Stimulated activated CD4-positive, alpha-beta T cell treated with anti-CD3 and anti-CD28 coated beads, Interleukin-15, amount 100 ng/mL, for 24 hours (primary cell): ENCODE measurements around the gene GALNT9.
"Not testable (repeated sequence)": the region's sequence is repeated elsewhere in the genome, so short reads cannot be mapped to it uniquely, and the experiment has no call there.

Experiments
- DNase-seq: peaks from one replicate; pipeline ENCODE4 v3.0.0-alpha.2; 2020

Gene GALNT9

DNA sequence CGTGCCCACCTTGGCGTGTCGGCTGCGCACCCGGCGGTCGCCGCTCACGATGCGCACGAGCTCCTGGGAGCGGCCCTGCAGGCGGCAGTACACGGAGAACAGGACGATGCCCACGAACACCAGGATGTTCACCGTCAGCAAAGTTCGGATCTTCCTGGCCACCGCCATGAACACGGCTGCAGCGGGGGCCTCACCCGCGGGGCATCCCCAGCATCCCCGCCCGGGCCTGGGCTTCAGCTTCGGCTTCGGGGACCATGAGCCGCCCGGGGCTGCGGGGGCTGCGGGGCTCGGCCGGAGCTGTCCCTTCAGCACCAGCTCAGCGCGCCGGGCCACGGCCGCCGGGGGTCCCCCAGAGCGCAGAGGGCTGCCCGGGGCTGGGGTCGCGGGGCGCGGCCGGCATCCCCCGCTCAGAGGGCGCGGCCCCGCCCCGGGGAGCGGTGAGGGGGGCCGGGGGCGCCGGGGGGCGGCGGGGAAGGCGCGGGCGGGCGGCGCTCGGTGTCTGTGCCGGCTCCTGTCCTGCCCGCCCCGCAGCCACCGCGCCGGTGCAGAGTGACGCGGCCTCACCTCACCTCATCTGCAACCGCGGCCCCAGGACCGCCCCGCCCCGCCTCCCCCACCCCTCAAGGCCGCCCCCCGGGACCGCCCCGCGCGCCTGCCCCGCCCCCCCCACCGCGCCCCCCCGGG lies at the start of gene GALNT9:
Gene GALNT9, minus strand, starts transcription at position 554 of the 684 bp plus-strand sequence. Its CDS starts 386 bp downstream, at position 168.
- DNase-seq: peak; percentile 22

DNA sequence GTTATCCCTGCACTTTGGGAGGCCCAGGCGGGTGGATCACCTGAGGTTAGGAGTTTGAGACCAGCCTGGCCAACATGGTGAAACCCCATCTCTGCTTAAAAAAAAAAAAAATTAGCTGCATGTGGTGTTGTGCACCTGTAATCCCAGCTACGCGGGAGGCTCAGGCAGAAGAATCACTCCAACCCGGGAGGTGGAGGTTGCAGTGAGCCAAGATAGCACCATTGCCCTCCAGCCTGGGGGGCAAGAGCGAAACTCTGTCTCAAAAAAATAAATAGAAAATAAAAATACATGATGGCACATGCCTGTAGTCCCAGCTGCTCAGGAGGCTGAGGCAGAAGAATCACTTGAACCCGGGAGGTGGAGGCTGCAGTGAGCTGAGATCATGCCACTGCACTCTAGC lies 49.7 kb upstream of the GALNT9 start:
- DNase-seq: not testable (repeated sequence)

DNA sequence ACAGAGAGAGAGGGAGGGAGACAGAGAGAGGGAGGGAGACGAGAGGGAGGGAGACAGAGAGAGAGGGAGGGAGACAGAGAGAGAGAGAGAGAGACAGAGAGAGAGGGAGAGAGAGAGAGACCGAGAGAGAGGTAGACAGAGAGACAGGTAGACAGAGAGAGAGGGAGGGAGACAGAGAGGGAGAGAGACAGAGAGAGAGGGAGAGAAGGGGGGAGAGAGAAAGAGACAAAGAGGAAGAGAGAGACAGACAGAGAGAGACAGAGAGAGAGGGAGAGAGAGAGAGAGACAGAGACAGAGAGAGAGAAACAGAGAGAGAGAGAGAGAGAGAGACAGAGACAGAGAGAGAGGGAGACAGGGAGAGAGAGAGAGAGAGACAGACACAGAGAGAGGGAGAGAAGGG lies 47.8 kb upstream of the GALNT9 start:
- no peak for DNase-seq

DNA sequence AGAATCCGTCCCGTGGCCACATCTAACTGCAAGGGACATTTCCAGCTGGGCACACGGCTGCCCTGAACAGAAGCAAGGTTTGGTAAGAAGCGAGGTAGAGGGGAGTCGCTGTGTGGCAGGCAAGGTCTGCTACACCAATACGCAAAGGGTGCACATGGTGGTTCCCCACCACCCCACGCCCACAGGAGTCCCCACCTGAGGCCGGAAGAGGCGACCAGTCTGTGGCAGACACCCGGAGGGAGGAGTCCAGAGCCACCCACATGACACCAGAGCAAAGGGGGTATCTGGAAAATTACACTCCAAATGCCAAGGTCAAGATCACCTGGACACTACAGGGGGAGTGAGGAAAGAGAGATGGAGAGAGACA lies 47.1 kb upstream of the GALNT9 start:
- DNase-seq: no peak

DNA sequence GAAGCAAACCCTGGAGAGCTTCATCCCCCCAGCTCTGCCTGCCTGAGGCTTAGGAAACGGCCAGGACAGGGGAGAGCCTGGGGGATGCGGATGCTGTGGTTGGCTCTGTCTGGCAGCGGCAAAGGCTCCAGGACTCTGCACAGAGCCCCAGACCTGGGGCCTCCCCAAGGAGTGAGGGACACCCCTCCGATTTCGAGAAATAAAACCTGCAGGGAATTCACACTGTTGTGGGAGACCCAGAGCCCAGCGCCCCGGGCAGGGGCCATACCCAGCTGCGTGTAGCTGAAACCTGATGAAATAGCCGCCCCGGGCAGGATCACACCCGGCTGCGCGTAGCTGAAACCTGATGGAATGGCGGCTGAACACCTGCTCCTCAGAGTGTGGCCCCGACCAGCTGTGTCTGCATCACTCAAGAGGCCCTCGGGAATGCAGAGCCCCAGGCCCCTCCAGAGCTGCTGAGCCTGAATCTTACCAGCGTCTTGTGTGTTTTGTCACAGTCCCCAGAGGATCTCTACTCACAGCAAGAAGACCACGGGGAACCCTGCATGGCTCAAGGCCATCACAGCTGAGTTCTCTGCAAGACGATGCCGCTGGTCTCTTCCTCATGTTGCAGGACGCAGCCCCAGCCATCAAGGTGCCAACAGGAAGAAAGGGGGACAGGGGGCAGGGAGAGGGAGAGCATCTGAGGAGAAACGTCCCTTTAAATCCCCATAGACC lies 46.5 kb upstream of the GALNT9 start:
- DNase-seq: no peak

DNA sequence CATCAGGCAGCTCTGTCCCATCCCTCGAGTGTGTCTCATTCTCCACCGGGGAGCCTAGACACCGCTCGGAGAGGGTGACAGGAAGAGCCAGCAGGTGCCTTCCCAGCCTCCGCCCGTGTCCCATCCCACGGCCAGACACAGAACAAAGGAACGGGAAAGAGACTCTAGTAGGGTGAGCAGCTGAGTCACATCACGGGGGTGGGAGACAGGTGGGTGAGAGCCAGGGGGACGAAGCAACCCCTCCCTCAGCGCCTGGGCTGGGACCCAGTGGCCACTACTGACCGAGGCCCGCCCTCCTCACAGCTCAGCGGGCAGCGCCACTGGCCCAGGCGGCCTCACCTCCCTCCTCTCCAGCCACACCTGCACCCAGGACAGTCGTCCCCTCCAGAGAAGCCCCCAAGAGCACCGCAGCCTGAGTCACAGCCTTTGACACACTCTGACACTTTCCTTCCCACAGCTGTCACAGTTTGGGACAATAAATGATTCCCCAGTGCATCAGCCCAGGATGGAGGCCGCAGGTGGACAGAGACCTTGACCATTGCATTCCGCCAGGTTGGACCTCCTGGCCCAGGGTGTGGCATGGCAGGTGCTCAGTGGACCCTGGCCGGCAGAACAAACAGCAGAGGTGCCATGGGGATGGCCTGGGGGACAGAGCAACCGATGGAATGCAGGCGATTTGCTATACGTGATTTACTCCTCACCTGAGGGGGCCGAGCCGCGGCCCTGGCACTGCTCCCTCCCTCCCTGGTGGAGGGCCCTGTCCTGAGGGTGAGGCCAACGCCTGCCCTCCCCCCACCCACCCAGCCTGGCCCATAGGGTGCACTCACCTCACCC lies 45.4 kb upstream of the GALNT9 start:
- DNase-seq: no peak

DNA sequence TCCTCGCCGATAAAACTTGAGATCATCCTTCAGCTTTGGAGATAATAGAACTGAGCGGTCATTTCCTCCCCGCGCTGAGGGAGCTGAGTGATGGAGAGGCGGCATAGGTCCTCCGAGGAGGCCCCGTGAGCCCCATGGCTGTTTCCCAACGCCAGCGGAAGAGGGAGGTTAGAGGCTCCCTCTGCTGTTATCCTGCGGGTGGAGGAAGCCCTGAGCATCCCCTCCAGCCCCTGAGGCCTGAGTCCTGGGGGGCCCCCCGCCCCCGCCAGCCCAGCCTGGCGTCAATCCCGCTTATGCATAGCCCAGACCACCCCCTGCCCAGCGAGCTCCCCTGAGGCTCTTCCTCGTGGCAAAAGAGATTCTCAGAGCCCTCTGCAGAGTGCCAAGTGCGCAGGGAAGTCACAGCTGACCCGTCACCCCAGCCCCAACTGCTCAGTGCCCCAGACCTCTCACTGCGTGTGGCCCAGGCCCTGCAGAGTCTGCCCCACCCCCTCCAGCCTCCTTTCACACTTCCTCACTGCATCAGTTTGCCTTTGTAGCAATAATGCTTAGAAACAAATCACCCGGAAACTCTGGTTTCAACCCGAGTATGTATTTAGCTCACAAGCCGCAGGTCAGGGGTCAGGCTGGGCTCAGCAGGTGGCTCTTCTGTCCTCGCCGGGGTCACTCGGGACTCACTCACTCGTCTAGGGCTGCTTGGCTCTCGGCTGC lies 44.7 kb upstream of the GALNT9 start:
- DNase-seq: no peak

DNA sequence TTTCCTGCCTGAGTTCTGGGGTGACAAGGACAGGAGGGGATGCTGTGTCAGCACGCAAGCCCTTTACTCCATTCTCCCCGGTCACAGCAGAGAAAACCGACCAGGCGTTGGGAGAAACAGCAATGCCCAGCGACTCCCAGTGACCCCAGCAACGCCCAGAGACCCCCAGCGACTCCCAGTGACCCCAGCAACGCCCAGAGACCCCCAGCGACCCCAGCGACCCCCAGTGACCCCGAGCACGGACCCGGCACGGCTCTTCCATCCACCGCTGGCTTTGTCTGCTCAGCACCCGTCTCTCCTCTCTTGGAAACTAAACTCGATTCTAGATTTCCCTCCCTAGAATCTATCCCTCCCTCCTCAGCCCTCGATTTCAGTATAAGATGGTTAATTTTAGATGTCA lies 38.5 kb upstream of the GALNT9 start:
- DNase-seq: no peak

DNA sequence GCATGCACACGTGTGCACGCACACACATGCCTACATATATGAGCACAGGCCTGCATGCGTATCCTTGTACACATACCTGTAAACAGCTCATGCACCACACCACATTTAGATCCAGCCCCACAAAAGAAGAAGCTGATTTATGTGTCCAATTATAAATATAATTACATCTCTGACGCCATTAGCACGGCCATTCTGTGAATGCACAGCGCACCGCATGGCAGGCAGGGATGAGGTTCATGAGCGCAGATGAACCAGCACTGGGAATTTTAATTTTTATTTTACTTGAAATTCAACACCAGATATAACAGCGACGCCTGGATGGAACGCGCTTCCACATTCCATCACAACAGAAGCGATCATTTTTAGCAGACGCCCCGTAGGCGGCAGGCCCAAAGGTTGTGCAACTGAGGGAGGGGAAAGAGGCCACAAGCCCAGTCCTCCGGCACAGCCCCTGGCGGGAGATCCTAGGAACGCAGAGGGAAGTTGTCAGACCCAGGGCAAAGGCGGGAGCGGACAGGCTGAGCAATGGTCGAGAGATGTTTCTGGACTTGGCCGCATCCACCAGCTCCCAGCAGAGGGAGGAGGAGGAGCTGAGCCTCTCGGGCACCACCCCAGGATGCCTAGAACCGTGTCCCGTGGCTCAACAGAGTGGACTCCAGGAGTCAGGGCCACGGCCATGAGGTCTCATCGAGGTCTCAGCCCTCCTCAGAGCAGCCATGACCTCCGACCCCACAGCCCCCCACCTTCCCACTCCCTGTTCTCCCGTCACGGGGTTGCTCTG lies 37.9 kb upstream of the GALNT9 start:
- DNase-seq: no peak

DNA sequence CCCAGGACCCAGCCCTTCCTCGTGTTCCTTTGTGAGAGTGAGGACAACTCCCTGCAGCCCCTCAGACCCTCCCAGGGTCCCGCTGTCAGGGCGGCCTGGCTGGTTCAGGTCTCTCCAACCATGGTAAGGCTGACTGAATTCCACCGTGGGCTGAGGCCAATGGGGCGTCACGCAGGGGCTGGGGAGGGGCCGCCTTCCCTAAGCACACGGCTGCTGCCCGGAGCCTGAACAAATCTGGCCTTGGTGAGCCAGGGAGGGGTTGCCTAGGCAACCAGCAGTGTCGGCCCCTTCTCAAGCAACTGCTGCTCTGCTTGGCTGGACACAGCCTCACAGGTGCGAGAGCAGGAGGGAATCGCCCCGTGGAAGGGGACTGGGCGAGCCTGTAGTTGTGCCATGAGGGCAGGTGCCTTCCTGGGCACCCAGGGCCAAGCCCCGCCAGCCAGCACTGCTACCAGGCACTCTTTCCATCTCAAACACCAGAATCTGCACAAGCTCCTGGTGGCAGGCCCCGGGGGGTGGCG lies 37.0 kb upstream of the GALNT9 start:
- no peak for DNase-seq

DNA sequence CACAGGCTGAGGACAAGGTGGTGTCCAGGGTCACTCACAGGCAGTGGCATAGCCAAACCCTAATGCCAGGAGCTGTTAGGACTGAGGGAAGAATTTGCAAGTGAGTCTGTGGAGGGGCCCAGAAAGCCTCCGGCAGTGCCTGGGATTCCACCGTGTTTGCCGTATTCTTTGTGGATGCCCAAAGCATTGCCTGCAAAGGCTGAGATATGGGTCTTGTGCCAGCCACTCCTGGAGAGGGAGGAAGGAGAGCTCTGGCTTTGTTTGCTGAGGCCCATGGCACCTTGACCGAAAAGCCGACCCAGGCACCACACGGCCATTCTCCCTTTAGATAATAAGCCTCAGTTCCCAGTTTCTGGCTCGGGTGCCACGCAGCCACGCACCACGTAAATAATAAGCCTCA lies 35.8 kb upstream of the GALNT9 start:
- DNase-seq: no peak

DNA sequence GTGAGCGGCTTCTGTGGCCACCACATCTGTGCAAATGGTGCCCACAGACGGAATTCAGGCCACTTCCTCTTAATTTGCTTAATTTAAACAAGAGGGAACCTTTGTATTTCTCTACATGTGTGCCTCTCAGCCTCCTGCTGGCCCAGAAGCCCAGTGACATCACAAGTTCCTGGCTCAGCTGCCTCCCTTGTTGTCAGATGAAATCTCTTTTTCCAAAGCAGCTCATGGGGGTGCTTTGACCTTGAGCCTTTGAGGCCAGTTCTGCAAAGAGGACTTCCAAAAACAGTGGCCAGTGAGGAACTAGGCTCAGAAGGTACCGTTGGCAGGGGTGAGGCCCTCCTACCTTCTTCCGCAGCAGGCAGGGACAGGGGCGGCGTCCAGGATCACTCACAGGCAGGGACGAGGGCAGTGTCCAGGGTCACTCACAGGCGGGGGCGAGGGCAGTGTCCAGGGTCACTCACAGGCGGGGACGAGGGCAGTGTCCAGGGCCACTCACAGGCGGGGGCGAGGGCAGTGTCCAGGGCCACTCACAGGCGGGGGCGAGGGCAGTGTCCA lies 35.0 kb upstream of the GALNT9 start:
- no peak for DNase-seq

DNA sequence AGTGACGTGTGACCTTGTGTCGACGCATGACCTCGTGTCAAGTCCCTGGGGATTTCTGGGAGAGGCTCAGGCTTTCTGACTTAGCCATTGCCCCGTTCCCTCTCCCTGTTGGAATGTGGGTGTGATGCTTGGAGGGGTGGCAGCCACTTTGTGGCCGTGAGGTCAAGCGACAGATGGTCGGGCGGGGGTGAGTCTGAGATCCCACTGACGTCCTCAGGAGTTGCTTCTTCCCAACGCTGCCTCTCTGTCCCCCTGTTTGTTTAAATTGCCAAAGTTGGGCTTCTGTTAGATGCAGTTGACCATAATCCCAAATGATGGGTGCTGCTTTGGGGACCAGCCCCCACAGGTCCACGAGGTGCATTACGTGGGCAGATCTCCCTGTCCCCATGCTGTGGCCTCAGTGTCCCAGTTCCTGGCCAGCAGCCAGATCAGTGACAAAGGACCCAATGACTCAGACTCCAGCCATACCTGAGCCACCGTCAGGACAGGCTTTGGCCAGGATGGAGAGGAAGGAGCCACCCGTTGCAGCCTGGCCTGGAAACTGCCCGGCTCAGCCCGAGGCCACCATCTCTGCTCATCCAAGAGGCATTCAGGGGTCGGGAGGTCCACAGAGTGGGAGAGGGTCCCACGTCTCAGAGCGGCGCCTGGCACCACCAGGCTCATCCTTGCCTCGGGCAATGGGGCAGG lies 34.4 kb upstream of the GALNT9 start:
- no peak for DNase-seq

DNA sequence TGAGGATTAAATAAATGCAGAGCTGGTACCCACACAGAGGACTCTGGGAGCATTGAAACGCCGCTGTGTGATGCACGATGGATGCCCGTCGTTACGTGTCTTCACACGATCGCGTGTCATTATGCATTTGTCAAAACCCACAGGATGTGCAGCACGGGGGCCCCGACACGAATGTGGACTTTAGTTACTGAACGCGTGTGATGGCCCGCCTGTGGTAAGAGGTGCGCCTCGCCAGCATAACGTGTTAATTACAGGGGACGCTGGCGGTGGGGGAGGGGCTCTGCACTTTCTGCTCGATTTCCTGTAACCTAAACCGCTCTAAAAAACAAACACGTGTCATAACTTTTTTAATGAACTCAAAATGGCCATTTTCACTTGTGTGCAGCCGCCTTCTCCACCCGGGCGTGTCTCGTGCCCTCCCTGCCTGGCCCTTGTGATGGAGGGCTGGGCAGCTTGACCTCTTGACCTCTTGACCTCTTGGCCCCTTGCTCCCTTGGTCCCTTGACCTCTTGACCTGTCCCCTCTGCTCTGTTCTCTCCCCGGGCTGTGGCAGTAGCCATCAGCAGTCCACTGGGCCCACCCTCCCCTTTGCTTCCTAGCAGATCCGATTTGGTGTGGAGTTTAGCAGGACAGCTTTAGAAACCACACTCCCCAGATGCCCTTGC lies 33.7 kb upstream of the GALNT9 start:
- DNase-seq: no peak

DNA sequence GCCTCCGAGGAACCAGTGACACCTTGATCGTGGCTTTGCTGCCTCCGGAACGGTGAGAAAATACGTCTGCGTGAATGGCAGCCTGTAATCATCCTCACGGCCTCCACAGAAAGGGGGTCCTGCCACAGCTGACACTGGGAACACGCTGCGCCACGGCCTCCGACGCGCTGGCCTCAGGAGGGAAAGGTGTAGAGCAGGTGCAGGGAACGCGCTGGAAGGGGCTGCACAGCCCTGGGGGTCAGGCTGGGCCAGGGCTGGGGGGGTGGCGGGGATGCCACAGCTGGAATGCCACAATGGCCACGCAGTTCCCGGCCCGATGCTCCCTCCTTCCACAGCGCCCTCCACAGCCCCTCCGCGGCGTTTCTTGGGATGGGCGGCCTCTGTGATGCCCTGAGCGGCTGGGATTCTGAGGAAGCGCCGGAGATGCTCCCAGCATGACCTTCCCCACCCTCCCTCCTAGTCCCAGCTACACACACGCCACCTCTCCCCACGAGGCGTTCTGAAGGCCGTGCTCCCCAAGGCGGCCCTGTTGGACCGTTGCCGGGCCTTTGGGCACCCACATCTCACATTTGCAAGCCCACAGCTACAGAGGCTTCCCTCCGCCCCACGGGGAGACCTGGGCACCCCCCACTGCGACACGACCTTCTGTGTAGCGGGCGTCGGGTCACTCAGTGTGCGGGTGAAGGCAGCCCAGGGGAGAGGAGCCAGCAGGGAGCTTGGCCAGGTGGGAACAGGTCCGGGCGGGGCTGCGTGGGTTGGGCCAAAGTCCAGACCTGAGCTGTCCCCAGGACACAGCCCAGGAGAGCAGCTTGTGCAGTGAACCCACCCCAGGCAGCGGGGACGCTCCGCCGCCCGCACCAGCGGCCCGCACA lies 31.8 kb upstream of the GALNT9 start:
- DNase-seq: no peak

DNA sequence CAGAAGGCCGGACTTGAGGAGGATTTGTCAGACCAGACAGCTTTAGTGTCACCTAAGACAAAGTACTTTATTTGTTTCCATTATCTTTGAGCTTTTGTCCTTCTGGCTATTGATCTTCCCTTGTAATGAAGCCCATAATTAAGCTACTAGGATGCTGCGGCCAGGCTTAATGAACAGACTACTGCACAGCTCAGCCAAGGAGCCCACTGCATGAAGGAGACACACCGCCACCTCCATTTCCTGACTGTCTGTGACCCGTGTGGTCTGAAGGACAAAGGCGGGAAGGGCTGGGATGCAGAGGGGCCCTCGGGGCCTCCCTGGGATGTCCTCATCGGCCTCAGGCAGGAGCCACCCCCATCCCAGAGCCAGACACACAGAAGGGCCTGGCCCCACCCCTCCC lies 31.0 kb upstream of the GALNT9 start:
- DNase-seq: no peak

DNA sequence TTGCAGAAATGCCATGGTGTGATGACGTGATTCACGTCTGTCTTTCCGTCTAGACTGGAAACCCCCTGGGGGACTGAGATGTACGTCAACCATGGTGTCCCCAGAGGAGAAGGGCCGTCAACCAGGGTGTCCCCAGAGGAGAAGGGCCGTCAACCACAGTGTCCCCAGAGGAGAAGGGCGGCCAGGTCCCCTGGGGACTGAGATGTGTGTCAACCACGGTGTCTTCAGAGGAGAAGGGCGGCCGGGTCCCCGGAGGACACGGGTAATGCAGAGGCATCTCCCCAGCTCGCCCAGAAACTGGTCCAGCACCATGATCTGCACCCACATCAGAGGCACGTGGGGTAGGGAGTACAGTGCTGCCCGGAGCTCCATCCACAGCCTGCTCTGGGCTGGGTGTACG lies 30.6 kb upstream of the GALNT9 start:
- no peak for DNase-seq

DNA sequence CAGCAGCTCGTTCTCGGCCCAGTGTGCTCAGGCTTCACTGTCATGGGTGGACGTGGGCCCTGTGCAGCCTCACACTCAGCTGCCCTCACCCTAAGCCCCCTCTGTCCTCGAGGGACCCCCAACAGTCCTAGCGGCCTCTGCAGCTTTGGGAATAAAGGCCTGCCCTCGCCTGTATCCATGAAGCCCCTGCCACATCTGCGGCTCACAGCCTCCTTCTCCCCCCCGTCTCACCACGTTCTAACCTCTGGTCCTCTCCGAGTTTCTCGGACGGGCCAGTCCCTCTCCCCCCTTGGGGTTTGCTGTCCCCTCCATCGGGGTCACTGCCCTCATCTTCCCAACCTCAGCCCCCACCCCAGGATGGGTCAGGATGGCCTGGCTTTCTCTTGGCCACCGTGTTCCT lies 30.2 kb upstream of the GALNT9 start:
- no peak for DNase-seq
